Small intestine (tissue), 7 donors: Measurements from ENCODE around the gene OR51A2. TPM values are rescaled to one million over a fixed set of nuclear protein-coding genes. Genes with fewer than 3 reads are reported as not detected.

Experiments
- DNase-seq, 2 donors: peaks; one replicate each; pipeline versions ENCODE4 v3.0.0 to v3.0.0-alpha.2; 2013
- FAIRE-seq: peaks from 2 replicates; lab custom pipeline; 2012; peaks lifted over from hg19 to GRCh38; lab: Jason Lieb, UNC
- H3K27ac ChIP-seq, 3 donors: one replicate each; pipeline ENCODE4 v1.5.1; 2013; ENCODE audit warnings: low read length in 2 of 3, mild to moderate bottlenecking in 2 of 3, control low read depth in 1 of 3, inconsistent platforms in 1 of 3, low read depth in 1 of 3, moderate library complexity in 1 of 3
- H3K27me3 ChIP-seq, 3 donors: one replicate each; pipeline ENCODE4 v1.6.1; 2013; ENCODE audit warnings: low read length in 3 of 3, inconsistent platforms in 1 of 3; ENCODE audit not compliant: control insufficient read depth in 3 of 3, insufficient read depth in 3 of 3
- H3K36me3 ChIP-seq, 3 donors: one replicate each; pipeline ENCODE4 v1.6.1; 2013; ENCODE audit warnings: low read length in 3 of 3, inconsistent platforms in 1 of 3, low read depth in 1 of 3, mild to moderate bottlenecking in 1 of 3, moderate library complexity in 1 of 3; ENCODE audit not compliant: control insufficient read depth in 3 of 3, insufficient read depth in 2 of 3
- H3K4me1 ChIP-seq, 3 donors: one replicate each; pipeline ENCODE4 v1.6.1; 2013; ENCODE audit warnings: low read length in 2 of 3, inconsistent platforms in 1 of 3, low read depth in 1 of 3, mild to moderate bottlenecking in 1 of 3, moderate library complexity in 1 of 3; ENCODE audit not compliant: control insufficient read depth in 3 of 3, insufficient read depth in 2 of 3
- H3K4me3 ChIP-seq, 3 donors: one replicate each; pipeline ENCODE4 v1.5.1; 2013; ENCODE audit warnings: low read length in 3 of 3, control low read depth in 1 of 3, inconsistent platforms in 1 of 3, low read depth in 1 of 3, mild to moderate bottlenecking in 1 of 3, moderate library complexity in 1 of 3
- H3K9me3 ChIP-seq, 2 donors: one replicate each; pipeline ENCODE4 v1.6.1; 2013; ENCODE audit warnings: low read depth in 1 of 2, low read length in 1 of 2; ENCODE audit not compliant: control insufficient read depth in 2 of 2, insufficient read depth in 1 of 2
- WGBS, 3 donors: extraction: QIAGEN DNeasy Blood & Tissue Kit; methylation state at CpG; one replicate each; pipeline ENCODE4 v1.1.7; 2013; 5-methylcytosine and 5-hydroxymethylcytosine counted together
- polyA plus RNA-seq, 4 donors: library from polyadenylated mRNA; stranded (reverse) in 3 of 4; unstranded in 1 of 4; fragments of 200-250 nt in 3 of 4; fragments of 120-200 nt in 1 of 4; gene quantifications; one replicate each; pipeline versions ENCODE4 v1.2.1 to v1.2.3, GENCODE V29; 2013
- donor health status: healthy with polysubstance abuse.
- donor health status: control.
- donor health status: control.
- donor health status: Bipolar disorder and iron deficiency.
- donor health status: healthy.

Gene OR51A2
- polyA plus RNA-seq, 4 donors, result not detected

DNA sequence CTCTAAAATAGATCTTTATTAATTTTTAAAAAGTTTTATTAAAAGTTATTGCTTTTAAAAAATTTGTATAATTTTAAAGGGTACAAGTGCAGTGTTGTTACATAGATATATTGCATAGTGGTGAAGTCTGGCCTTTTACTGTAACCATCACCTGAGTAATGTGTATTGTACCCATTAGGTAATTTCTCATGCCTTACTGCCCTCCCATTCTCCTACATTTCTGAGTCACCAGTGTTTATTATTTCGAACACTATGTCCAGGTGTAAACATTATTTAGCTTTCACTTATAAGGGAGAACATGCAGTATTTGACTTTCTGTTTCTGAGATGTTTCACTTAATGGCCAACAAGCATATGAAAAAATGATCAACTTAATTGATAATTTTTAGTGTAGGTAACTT lies 33.7 kb downstream of the OR51A2 start:
- no peak for FAIRE-seq
- Histone ChIP-seq H3K27me3 (no peaks in the 10 kb centered on the region), H3K4me3 (no peak overlapping the region), H3K4me1 (no peaks in the 10 kb centered on the region), H3K27ac (no peak overlapping the region), H3K9me3 (no peaks in the 10 kb centered on the region), H3K36me3 (no peaks in the 10 kb centered on the region)
- WGBS, 3 donors, result 35 to 65% (median 53%) methylated on average over 1 of the region's 1 CpG
- DNase-seq, result no peak

GRCh38 chr11:4919250-4919649 lies 36.3 kb downstream of the OR51A2 start, which contains the start of gene OR51G2:
Gene OR51G2 (minus strand): TSS chr11:4919350. CDS start chr11:4915663, 3,687 bp downstream.
- Histone ChIP-seq H3K27ac (no peak within 1 kb of the TSS), H3K9me3 (no peaks in the 10 kb centered on the region), H3K36me3 (no peaks in the 10 kb centered on the region), H3K27me3 (no peaks in the 10 kb centered on the region), H3K4me1 (no peaks in the 10 kb centered on the region), H3K4me3 (no peak within 1 kb of the TSS)
- DNase-seq (no peak), FAIRE-seq (no peak)
- WGBS, 3 donors, result 80 to 90% (median 89%) methylated on average over 4 of the region's 4 CpGs

- Histone ChIP-seq H3K27ac (no peak overlapping the region), H3K4me1 (no peaks in the 10 kb centered on the region), H3K9me3 (no peaks in the 10 kb centered on the region), H3K36me3 (no peaks in the 10 kb centered on the region), H3K27me3 (no peaks in the 10 kb centered on the region), H3K4me3 (no peak overlapping the region)
- DNase-seq (peak in 1 of 2 donors; percentile 19), FAIRE-seq (no peak)
Measured at GRCh38 chr11:4916581-4916980, 38.9 kb downstream of the OR51A2 start.

Other genes with a start within 250 kb of the OR51A2 start
- gene OR51F1, start 185.8 kb downstream of the OR51A2 start, polyA plus RNA-seq, result not detected
- gene OR52R1, start 151.3 kb downstream of the OR51A2 start, polyA plus RNA-seq, result not detected
- gene OR51F2, start 134.4 kb downstream of the OR51A2 start, polyA plus RNA-seq, result not detected
- gene OR51S1, start 106.5 kb downstream of the OR51A2 start, polyA plus RNA-seq, result not detected
- not detected for gene OR51T1, start 73.8 kb downstream of the OR51A2 start, polyA plus RNA-seq
- not detected for gene OR51A7, start 51.9 kb downstream of the OR51A2 start, polyA plus RNA-seq
- not detected for gene OR51G2, start 36.4 kb downstream of the OR51A2 start, polyA plus RNA-seq
- not detected for gene OR51G1, start 31.4 kb downstream of the OR51A2 start, polyA plus RNA-seq
- not detected for gene OR51A4, start 8.1 kb downstream of the OR51A2 start, polyA plus RNA-seq
- not detected for gene OR51L1, start 39.1 kb upstream of the OR51A2 start, polyA plus RNA-seq
- gene OR52J3, start 90.8 kb upstream of the OR51A2 start, polyA plus RNA-seq, result not detected
- gene OR52E2, start 103.9 kb upstream of the OR51A2 start, polyA plus RNA-seq, result not detected
- not detected for gene OR52E1, start 113.9 kb upstream of the OR51A2 start, polyA plus RNA-seq
- not detected for gene OR52A5, start 182.6 kb upstream of the OR51A2 start, polyA plus RNA-seq
- not detected for gene OR52A1, start 199.0 kb upstream of the OR51A2 start, polyA plus RNA-seq
- not detected for gene OR51V1, start 245.0 kb upstream of the OR51A2 start, polyA plus RNA-seq